Gastroesophageal sphincter (tissue), 3 donors: ENCODE results near the gene PCSK2.

Experiments used
- CTCF ChIP-seq, 4 experiments: fragments of 200-600 bp in 2 of 4; fragments of 450-650 bp in 2 of 4; sonication (generic) in 1 of 4; IDR thresholded peaks; one replicate each; pipeline ENCODE4 v1.5.1; 2017 to 2019; ENCODE audit warnings: antibody characterized with exemption in 4 of 4, mild to moderate bottlenecking in 2 of 4, moderate library complexity in 2 of 4
- POLR2A ChIP-seq, 2 donors: fragments of 450-650 bp; IDR thresholded peaks; one replicate each; pipeline ENCODE4 v1.6.1; 2017; ENCODE audit warnings: antibody characterized with exemption in 2 of 2, mild to moderate bottlenecking in 2 of 2, moderate library complexity in 1 of 2
- POLR2AphosphoS5 ChIP-seq: sonication (generic); formaldehyde crosslinking; IDR thresholded peaks from one replicate; pipeline ENCODE4 v1.6.1; 2017; ENCODE audit warnings: antibody characterized with exemption

- TF ChIP-seq CTCF (IDR thresholded peaks at IDR 0.05) (no peak), POLR2A (IDR thresholded peaks at IDR 0.05) (no peak), POLR2AphosphoS5 (no peak)
Observed at GRCh38 chr20:17205084-17205813, 21.6 kb upstream of the PCSK2 start.
